Hepatocyte (in vitro differentiated cells): ENCODE data around the gene CALHM1. TPM values are rescaled to one million over a fixed set of nuclear protein-coding genes. Genes with fewer than 3 reads are reported as not detected.

Experiments used
- DNase-seq: peaks from one replicate; pipeline ENCODE4 v3.0.0-alpha.2; 2016; ENCODE audit warnings: low spot score
- H2AFZ ChIP-seq: fragments of 200-600 bp; sonication (generic); 2 replicates; pipeline ENCODE4 v1.6.0; 2016; ENCODE audit warnings: antibody characterized with exemption, mild to moderate bottlenecking
- H3K27ac ChIP-seq: fragments of 200-600 bp; sonication (generic); 2 replicates; pipeline ENCODE4 v1.5.1; 2016; ENCODE audit warnings: mild to moderate bottlenecking
- H3K27me3 ChIP-seq: fragments of 200-600 bp; sonication (generic); 2 replicates; pipeline ENCODE4 v1.6.1; 2016
- H3K36me3 ChIP-seq: fragments of 200-600 bp; sonication (generic); replicated peaks from 2 replicates; pipeline ENCODE4 v1.5.1; 2016; ENCODE audit warnings: low read depth; ENCODE audit not compliant: insufficient read depth
- H3K4me1 ChIP-seq: fragments of 200-600 bp; sonication (generic); 2 replicates; pipeline ENCODE4 v1.5.1; 2016; ENCODE audit warnings: mild to moderate bottlenecking, moderate library complexity; ENCODE audit not compliant: insufficient read depth
- H3K4me2 ChIP-seq: fragments of 200-600 bp; sonication (generic); 2 replicates; pipeline ENCODE4 v1.6.0; 2016
- H3K4me3 ChIP-seq: fragments of 200-600 bp; sonication (generic); 2 replicates; pipeline ENCODE4 v1.5.1; 2016; ENCODE audit warnings: mild to moderate bottlenecking
- H3K79me2 ChIP-seq: fragments of 200-600 bp; sonication (generic); 2 replicates; pipeline ENCODE4 v1.6.0; 2017; ENCODE audit warnings: mild to moderate bottlenecking
- H3K9me2 ChIP-seq: fragments of 200-600 bp; sonication (generic); replicated peaks from 2 replicates; pipeline ENCODE4 v1.6.0; 2017; ENCODE audit warnings: mild to moderate bottlenecking; ENCODE audit not compliant: insufficient read depth
- H3K9me3 ChIP-seq: fragments of 200-600 bp; sonication (generic); 2 replicates; pipeline ENCODE4 v1.5.1; 2016; ENCODE audit warnings: low read depth, mild to moderate bottlenecking
- H4K20me1 ChIP-seq: fragments of 200-600 bp; sonication (generic); 2 replicates; pipeline ENCODE4 v1.6.0; 2016; ENCODE audit warnings: mild to moderate bottlenecking; ENCODE audit not compliant: insufficient read depth, poor library complexity, severe bottlenecking
- CTCF ChIP-seq: fragments of 200-600 bp; sonication (generic); IDR thresholded peaks from 2 replicates; pipeline ENCODE4 v1.5.1; 2016; ENCODE audit warnings: antibody characterized with exemption, mild to moderate bottlenecking; ENCODE audit not compliant: poor library complexity
- EZH2 ChIP-seq: fragments of 200-600 bp; sonication (generic); IDR thresholded peaks from 2 replicates; pipeline ENCODE4 v1.6.1; 2016; ENCODE audit warnings: antibody characterized with exemption, mild to moderate bottlenecking, borderline replicate concordance
- EZH2phosphoT487 ChIP-seq: fragments of 200-600 bp; sonication (generic); IDR thresholded peaks from one replicate; pipeline ENCODE4 v1.6.1; 2018; ENCODE audit warnings: antibody characterized with exemption, mild to moderate bottlenecking, low read depth, moderate library complexity; ENCODE audit not compliant: unreplicated experiment, severe bottlenecking
- WGBS: methylation state at CpG from one replicate; pipeline ENCODE4 v1.1.6; 2016; ENCODE audit warnings: low lambda C conversion rate; ENCODE audit errors: missing lambda C conversion rate; 5-methylcytosine and 5-hydroxymethylcytosine counted together
- polyA plus RNA-seq: library from polyadenylated mRNA; unstranded; fragments of >200 nt; fragmentation: Nextera tagmentation; extraction: Ambion mirVana; gene quantifications from 2 replicates; pipeline ENCODE4 v1.2.1, GENCODE V29; 2016
- total RNA-seq: library from RNA; depleted of rRNA; stranded (reverse); fragments of >200 nt; gene quantifications from 2 replicates; pipeline ENCODE4 v1.2.3, GENCODE V29; 2014

Gene CALHM1
- total and polyA plus RNA-seq, 2 experiments from 2014 or later: 0.11 TPM; not detected in 1

GRCh38 chr10:103441611-103442010 lies 17.1 kb downstream of the CALHM1 start:
- Histone ChIP-seq H3K36me3 (no peaks in the 10 kb centered on the region), H3K79me2 (no peaks in the 10 kb centered on the region), H3K27me3 (no peaks in the 10 kb centered on the region), H2AFZ (no peak overlapping the region), H3K4me1 (no peaks in the 10 kb centered on the region), H3K9me3 (no peaks in the 10 kb centered on the region), H4K20me1 (no peaks in the 10 kb centered on the region), H3K9me2 (no peaks in the 10 kb centered on the region), H3K27ac (no peak overlapping the region), H3K4me3 (no peak overlapping the region), H3K4me2 (no peak overlapping the region)
- 91% methylated on average over 8 of the region's 8 CpGs for WGBS
- no peak for DNase-seq
- TF ChIP-seq CTCF: no peak
- no peak for TF ChIP-seq EZH2

GRCh38 chr10:103441206-103441605 lies 17.5 kb downstream of the CALHM1 start:
- no peaks in the 10 kb centered on the region for H3K36me3 ChIP-seq
- no peak overlapping the region for H3K4me2 ChIP-seq
- no peaks in the 10 kb centered on the region for H3K4me1 ChIP-seq
- 96% methylated on average over 8 of the region's 8 CpGs for WGBS
- H3K4me3 ChIP-seq: no peak overlapping the region
- H3K9me2 ChIP-seq: no peaks in the 10 kb centered on the region
- no peaks in the 10 kb centered on the region for H4K20me1 ChIP-seq
- H2AFZ ChIP-seq: no peak overlapping the region
- no peaks in the 10 kb centered on the region for H3K27me3 ChIP-seq
- H3K9me3 ChIP-seq: no peaks in the 10 kb centered on the region
- no peak overlapping the region for H3K27ac ChIP-seq
- no peaks in the 10 kb centered on the region for H3K79me2 ChIP-seq
- no peak for TF ChIP-seq EZH2
- no peak for TF ChIP-seq EZH2phosphoT487
- TF ChIP-seq CTCF: no peak
- no peak for DNase-seq

- no peak overlapping the region for H3K4me3 ChIP-seq
- no peaks in the 10 kb centered on the region for H3K9me3 ChIP-seq
- H4K20me1 ChIP-seq: no peaks in the 10 kb centered on the region
- no peak for TF ChIP-seq EZH2phosphoT487
- no peak for TF ChIP-seq EZH2
- TF ChIP-seq CTCF: no peak
- H3K79me2 ChIP-seq: no peaks in the 10 kb centered on the region
- no peaks in the 10 kb centered on the region for H3K9me2 ChIP-seq
- 94% methylated on average over 10 of the region's 14 CpGs for WGBS
- no peak overlapping the region for H2AFZ ChIP-seq
- H3K27me3 ChIP-seq: no peaks in the 10 kb centered on the region
- no peak overlapping the region for H3K4me2 ChIP-seq
- no peaks in the 10 kb centered on the region for H3K36me3 ChIP-seq
- H3K27ac ChIP-seq: no peak overlapping the region
- H3K4me1 ChIP-seq: no peaks in the 10 kb centered on the region
- DNase-seq: no peak
These were observed 18.3 kb downstream of the CALHM1 start for GRCh38 chr10:103440416-103440815.

GRCh38 chr10:103439776-103440175 lies 18.9 kb downstream of the CALHM1 start:
- 92% methylated on average over 4 of the region's 4 CpGs for WGBS
- no peaks in the 10 kb centered on the region for H3K27me3 ChIP-seq

More at GRCh38 chr10:103439776-103440175, 18.9 kb downstream of the CALHM1 start:
- Histone ChIP-seq H3K4me1 (no peaks in the 10 kb centered on the region), H4K20me1 (no peaks in the 10 kb centered on the region), H3K9me2 (no peaks in the 10 kb centered on the region), H3K36me3 (no peaks in the 10 kb centered on the region), H3K27ac (no peak overlapping the region), H3K79me2 (no peaks in the 10 kb centered on the region), H3K9me3 (no peaks in the 10 kb centered on the region), H3K4me2 (no peak overlapping the region), H2AFZ (no peak overlapping the region), H3K4me3 (no peak overlapping the region)
- no peak for TF ChIP-seq EZH2
- TF ChIP-seq CTCF: no peak
- no peak for TF ChIP-seq EZH2phosphoT487
- no peak for DNase-seq
